Activated naive CD8-positive, alpha-beta T cell treated with anti-CD3 and anti-CD28 coated beads, Interleukin-2, amount 50 U/mL, for 16 hours (primary cell): ENCODE data around the gene GAB2.

ENCODE experiments used
- DNase-seq: peaks from one replicate; pipeline ENCODE4 v3.0.0-alpha.2; 2020; ENCODE audit warnings: low read depth, low spot score

The GAB2 gene

DNA sequence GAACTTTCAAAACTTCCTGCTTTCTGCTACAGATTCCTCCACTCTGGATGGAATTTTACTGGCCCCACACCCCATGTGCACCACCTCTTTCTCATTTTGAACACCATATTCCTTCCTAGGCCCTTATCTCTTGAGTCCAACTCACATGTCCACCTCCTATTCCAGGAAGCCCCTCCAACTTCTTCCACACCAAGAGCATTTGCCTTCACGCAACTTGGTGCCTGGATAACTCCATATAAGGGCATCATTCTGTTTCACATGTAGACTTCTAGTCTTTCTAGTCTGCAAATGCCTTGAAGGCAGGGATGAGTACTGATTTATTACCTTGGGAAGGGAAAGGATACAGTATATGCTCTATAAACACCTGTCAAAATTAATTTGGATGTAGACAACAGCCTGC lies 17.5 kb downstream of the GAB2 start:
- DNase-seq = no peak

DNA sequence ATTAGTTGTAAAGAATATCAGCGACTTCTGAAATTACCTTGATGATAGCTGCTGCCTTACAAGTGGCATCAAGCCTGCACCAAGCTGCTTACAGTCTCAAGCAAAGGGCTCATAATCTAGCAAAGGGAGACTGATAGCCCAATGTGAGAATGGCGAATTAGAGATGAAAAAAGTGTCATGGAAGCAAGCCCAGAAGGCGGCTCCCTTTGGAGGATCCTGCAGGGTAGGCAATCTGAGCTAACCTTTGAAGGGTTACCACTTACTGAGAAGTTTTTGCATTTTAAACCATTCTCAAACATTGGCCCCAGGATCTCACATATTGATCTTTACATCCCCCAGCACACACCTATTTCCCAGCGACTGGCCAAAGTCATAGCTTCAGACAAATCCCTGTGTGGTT lies 18.5 kb downstream of the GAB2 start:
- no peak for DNase-seq

DNA sequence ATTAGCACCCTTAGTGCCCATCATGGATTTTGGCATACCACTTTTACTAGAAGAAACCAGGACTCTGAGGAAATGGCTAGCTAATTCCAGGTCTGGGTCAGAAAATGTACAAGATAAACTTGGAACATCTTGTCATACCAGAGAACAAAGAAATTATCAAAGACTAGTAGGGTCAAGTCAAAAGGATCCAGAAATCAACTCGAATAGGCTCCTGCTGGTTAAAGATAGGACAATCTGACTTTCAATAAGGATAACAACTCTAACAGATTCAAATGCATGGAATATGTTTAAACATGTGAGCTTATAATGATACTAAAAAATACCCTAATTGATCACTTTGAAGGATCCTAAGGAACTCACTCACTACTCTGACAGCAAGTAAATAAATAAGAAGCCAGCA lies 18.9 kb downstream of the GAB2 start:
- no peak for DNase-seq

DNA sequence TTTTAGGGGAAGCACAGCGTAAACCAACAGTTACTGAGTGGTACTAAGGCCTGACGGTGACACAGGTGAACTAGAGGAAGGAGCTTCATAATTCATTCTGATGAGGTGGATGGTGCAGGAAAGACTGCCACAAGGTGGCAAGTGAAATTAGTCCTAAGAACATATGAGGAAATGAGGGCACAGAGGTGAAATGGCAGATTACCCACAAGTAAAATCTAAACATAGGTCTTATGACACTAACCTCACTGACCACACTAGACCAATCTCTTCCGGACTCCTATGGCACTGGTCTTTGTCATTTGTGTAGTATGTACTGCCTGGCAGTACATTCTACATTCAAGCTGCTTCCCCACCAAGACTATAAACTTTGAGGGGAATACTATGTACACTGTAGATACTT lies 20.2 kb downstream of the GAB2 start:
- DNase-seq = no peak

DNA sequence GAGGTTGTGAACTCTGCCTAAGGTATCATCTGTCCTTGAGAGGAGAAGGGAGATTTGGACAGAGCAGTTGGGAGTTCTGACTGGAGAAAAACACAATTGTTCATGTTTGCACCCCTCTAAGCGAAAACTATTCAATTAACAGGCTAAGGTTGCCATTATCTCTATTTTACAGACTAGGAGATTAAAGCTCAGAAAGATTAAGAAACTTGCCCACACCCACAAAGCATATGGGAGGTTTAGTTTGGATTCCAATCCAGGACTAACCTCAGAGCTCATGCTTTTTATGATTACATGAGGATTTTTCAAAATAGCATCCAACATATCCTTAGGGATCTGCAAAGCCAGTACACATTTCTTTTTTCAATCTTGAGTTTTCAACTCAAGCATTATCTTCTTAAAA lies 22.0 kb downstream of the GAB2 start:
- no peak for DNase-seq

DNA sequence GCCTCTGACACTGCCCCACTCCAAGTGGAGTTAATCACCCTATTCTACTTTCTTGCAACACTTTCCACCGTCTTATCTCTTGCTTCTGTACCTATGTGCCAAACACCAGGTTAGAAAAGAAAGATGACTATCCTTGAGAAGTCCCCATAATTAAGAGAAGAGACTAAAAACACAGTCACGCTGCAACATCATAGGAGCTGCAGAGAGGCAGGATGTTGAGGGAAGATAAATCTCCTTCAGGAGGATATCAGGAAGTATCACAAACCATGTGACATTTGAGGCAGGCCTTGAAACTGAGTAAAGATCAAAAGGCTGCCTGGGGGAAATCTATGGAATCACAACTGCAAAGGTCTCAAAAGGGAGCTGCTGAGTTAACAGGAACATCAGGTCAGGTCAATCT lies 24.8 kb downstream of the GAB2 start:
- no peak for DNase-seq

DNA sequence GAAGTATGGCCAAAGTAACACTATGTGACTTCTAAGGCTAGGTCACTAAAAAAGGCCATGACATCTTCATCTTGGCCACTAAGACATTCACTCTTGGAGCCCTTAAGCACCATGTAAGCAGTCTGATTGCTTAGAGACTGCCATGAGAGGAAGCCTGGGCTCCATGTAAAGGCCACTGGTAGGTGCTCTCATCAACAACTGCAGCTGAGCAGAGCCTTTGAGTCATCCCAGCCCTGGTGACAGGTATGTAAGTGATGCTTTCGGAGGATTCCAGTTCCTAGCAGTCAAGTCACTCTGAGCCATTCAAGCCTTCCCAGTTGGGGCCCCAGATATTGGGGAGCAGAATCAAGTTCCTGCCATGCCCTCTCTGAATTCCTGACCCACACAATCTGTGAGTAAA lies 26.2 kb downstream of the GAB2 start:
- no peak for DNase-seq

DNA sequence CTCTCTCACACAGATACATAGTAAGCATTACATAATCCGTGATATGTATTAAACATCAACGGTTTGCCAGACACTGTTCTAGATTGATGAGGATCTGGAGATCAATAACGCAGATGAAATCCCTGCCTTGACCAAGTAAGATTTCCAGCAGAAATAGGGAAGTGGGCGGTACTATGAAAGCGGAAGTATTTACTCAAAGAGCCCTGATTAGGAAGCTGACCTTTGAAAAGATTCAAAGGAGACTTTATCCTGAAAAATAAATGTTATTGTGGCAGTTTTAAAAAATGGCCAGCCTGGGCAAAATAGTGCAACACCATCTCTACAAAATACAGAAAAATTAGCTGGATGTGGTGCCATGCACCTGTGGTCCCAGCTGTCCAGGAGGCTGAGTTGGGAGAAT lies 26.8 kb downstream of the GAB2 start:
- no peak for DNase-seq

DNA sequence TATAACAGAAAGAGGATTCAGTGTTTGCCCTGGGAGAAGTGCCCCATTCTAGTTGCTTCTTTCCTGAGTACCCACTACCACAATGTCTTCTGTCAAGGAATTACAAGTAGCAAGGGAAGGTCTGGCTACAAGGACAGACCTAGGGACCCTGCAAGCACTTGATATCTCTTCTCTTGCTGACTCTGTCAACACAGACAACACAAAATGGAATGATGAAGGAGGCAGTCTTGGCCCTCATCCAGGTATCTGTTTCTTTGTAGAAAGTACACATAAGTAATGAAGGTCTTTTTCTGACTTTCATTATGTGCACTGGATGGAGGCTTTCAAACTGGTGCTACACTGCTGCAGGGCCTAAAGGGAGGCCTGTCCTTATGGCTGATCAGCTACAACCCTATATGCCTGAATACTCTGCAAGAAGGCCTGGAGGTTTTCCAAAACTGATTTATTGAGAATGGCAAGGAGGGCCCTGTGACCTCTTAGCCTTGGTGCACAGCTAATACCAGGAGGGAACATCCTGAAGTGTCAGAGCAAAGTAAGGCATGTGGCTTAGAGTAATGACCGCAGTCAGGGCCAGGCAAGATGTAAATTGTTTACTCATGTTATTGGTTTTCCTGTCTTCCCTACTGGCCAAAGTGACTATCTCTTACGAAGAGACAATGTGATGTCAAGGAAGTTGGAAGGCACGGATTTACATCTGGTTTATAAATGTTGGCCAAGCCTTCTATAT lies 31.2 kb downstream of the GAB2 start:
- DNase-seq = no peak

DNA sequence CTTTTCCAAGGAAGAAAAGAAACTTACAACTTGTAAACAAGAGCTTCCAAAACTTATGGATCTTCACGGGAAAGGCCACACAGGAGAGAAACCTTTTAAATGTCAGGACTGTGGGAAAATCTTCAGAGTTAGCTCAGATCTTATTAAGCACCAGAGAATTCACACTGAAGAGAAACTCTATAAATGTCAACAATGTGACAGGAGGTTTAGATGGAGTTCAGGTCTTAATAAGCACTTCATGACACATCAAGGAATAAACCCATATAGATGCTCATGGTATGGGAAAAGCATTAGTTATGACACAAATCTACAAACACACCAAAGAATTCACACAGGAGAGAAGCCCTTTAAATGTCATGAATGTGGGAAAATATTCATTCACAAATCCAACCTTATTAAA lies 32.4 kb downstream of the GAB2 start:
- DNase-seq = no peak

DNA sequence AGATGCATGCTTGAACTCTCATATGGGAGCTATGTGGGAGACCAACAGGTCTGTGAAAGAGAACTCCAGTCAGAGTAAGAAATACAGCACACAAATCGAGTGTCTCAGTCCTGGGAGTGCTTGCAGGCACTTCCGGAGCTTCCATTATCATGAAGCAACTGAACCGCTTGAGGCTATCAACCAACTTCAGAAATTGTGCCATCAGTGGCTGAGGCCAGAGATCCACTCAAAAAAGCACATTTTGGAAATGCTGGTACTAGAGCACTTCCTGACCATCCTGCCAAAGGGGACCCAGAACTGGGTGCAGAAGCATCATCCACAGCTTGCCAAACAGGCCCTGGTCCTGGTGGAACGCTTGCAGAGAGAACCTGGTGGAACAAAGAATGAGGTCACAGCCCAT lies 33.4 kb downstream of the GAB2 start:
- DNase-seq = no peak

DNA sequence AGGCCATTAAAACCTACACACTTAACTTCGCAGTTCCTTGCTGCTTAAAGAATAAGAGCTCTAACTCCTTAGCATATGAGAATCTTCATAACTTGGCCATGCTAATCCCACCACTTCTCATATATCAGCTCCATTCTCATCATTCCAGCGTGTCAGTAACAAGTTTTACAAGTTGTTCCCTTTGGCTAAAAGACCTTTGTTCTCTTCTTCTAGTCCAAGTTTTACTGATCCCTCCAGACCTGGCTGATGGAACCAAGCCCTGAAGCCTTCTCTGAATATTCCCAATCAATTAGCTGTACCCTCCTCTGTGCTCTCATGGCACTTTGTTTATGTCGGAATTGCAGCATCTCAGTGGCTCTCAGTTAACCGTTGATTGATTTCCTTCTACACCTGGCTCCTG lies 35.8 kb downstream of the GAB2 start:
- no peak for DNase-seq

DNA sequence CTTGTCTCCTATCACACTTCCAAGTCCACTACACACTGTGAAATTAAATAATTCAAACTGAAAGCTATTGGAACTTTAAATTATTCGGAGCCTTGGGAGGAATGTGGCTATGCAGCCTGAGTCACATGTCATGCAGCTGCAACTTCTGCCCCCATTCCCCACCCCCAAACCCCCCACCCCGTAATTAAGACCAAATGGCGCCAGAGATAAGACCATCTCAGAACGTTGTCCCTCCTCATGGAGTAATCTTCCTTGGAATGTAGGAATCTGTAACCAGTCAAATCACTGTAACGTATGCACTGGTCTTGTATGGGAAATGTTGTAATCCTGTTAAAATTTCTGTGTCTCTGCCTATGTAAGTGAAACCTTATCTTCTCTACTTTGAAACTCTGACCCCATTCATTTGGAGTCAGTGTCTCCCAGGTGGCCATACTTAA lies 37.0 kb downstream of the GAB2 start:
- no peak for DNase-seq

DNA sequence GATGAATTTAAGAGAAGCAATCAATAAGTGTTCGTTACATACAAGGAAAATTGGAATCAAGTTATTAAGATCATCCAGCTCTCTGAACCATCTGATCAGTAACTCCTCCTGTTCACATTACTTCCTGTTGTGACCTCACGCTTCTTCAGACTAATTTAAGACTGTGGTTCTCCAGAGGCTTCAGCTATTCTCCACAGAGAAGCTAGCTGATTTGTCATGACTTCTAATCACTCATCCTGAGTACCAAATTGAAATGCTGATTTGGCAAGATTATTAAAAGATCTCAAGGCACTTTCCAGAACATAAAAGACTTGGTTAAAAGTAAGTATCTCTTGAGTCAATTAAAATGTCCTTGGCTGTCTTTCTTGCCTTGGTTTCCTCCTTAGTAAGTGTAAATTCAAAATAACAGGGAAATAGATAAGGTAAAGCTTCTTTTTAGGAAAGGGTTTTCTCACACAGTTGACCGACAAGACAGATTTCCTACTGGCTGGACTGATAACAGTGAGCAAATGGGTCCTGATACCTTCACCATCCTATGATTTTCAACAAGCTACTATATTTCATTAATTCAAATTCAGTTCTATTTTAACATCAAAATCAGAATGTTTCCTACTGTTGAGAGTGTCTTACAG lies 38.5 kb downstream of the GAB2 start:
- no peak for DNase-seq

DNA sequence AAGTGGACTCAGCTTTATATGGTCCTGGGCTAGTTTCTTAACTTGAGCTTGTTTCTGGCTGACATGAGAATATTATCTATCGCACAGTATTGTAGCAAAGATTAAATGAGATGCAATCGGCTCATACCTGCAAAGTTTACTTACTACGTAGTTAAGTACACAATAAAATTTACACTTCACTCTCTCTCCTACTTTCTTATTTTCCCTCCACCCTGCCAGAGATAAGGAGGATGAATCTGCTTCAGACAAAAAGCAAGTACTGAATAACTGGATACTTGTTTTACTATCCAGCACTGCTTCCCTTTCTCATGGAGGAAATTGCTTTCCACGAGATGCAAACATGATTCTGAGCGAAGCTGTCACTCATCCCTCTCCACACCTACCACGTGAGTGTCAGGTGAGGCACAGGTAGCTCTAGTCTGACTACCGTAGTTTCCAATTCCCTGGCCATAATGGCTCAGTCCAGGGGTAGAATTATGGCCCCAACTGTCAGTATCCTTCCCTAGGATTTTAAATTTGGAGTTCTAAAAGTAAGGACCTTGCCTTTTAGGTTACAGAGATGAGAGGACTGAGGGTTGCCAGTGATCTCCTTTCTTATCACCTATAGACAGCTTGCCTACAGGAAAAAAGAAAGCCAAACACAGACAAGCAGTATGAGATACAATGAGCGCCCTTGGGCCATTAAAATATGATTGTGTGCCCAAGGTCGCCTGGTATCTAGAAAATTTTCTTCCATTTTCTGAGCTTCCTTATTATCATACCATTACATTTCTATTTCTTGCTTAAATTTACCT lies 39.8 kb downstream of the GAB2 start:
- DNase-seq = no peak

DNA sequence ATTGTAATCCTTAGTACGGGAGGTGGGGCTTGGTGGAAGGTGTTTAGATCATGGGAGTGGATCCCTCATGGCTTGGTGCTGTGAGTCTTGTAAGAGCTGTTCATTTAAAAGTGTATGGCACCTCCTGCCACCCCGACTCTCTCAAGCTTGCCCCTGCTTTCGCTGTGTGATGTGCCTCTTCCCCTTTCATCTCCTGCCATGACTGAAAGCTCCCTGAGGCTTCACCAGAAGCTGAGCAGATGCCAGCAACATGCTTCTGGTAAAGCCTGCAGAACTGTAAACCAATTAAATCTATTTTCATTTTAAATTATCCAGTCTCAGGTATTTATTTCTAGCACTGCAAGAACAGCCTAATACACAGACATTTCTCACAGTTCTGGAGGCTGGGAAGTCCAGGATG lies 40.8 kb downstream of the GAB2 start:
- DNase-seq = no peak

DNA sequence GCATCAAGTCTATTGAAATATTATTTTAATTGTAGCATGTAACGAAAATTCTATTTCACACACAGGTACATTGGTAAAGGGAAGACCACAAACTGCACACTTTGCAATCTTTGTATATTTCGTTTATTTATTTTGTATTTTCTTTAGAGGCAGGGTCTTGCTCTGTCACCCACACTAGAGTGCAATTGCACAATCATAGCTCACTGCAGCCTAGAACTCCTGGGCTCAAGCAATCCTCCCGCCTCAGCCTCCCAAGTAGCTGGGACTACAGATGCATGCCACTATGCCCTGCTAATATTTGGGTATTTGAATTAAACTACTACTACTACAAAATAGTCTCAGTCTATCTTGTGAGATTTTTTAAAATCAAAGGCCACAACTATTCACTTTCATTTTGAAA lies 42.7 kb downstream of the GAB2 start:
- DNase-seq = no peak

DNA sequence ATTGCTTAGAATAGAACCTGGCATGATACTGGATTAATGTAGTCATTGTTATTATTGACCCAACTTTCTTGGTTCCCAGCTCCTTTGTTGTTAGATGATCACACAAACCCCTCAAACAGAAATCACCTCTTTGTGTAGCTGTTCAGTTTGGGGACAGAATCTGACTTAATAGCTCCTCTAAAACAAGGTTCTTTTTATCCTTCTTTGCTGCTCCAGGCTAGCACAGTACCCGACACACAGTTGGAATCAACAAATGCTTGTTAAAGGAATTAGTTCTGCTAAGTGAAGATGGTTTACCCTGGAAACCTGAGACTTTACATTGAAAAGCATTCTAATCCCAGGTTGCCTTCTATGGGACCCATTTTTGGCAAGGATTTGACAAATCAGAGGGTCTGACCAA lies 43.9 kb downstream of the GAB2 start:
- no peak for DNase-seq

DNA sequence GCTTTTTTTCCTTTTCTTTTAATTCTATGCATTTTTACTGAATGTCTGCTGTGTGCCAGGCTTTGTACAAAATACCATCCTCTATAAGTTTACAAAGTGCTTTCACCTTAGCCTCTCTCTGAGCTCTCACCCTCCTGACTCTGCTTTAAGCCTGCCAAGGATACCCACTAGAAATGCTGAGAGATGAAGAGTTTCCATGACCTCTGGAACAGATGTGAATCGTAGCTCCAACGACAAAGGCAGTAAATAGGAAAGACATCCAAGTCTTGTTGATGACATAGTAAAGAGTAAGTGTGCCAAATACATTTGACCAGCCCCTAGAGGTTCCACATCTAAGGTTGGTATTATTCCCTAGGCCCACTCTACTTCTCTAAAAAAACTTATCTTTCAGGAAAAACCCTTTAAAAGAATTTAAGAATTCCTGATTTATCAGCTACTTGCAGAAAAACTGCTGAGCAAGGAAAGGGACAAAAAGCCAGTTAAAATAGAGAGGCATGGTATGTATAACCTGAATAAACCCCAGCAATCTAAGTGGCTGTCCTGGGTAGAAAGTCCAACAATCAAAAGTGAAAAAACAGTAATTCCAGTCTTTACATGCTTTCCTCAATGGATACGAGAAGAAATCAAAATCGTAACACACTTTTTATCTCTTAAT lies 45.4 kb downstream of the GAB2 start:
- no peak for DNase-seq

DNA sequence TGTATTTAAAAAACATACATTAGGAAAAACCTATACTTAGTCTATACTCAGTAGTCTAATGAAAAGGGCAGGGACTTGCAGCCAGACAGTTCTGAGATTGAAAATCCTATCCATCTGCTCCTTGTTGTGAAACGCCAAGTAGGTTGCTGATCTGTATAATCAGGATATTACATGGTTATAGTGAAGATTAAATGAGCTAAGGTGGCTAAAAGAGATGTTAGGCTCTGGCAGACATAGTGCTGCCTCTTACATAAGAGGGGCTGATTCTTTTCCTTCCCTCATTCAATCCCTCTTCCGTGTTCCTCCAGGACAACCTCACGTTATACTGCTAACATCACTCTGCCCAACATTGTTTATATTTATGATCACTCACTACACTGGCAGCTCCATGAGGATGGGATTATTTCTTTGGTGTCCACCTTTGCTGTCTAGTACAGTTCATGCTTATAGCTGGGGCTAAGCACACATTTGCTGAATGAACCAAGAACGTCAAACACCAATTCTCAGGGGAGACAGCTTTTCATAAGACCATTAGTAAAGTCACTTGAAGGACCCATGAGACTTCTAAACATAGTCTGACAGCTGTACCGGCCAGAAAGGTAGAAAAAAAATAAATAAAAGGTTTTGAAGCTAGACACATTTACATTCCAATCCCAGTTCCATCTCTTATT lies 46.3 kb downstream of the GAB2 start:
- DNase-seq = no peak

DNA sequence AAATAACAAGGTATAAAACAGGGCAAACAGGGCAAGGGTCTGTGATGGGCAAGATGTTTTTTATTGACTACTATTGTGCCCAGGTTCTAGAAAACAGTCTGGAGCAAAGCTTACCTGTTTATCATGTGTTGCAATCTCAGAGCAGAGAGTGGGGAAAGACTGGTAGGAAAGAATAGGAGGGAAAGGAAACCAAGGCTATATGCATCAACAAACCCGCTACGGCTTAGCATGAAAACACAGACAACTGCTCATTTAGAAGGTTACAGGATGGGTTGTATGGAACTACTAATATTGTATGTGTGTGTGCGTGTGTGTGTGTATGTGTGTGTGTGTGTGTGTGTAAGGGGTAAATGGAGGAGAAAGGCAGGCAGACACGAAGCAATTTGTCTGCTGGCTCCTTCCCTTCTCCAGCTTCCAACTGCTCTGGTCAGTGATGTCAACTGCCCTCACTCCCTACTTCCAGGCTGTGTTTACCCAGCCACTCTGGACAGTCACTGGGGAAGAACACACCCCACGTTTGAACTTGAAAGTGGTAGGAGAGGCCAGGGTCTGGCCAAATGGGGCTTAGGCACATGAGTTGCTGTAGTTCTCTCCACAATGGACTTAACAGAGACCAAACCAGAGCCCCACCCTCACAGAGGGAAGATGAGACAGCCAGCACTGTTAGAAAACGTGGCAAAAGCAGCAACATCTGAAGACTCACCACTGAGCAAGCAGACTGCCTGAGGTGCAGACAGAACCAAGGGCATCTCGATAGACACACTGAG lies 47.0 kb downstream of the GAB2 start:
- DNase-seq = no peak
